Neutrophil (primary cell): ENCODE data around the gene ADD1.
A peak's percentile ranks its signal among the peaks of the same experiment; 100 is the strongest.

Experiments
- H3K27ac ChIP-seq: fragments of 200-600 bp; sonication (generic); 2 replicates; pipeline ENCODE4 v1.5.1; 2016; ENCODE audit warnings: mild to moderate bottlenecking, moderate library complexity
- H3K27me3 ChIP-seq: fragments of 200-600 bp; sonication (generic); 2 replicates; pipeline ENCODE4 v1.6.0; 2016; ENCODE audit warnings: mild to moderate bottlenecking
- H3K36me3 ChIP-seq: fragments of 200-600 bp; sonication (generic); 2 replicates; pipeline ENCODE4 v1.5.1; 2017
- H3K4me1 ChIP-seq, 2 experiments: fragments of 200-600 bp in 1 of 2; sonication (generic) in 1 of 2; 1 replicate in 1 of 2; 2 replicates in 1 of 2; pipeline versions ENCODE4 v1.5.1 to v1.6.1; 2013 to 2016; ENCODE audit warnings: low read depth in 1 of 2, low read length in 1 of 2, mild to moderate bottlenecking in 1 of 2, moderate library complexity in 1 of 2; ENCODE audit not compliant: control insufficient read depth in 1 of 2, insufficient read depth in 1 of 2
- H3K4me3 ChIP-seq, 2 experiments: fragments of 200-600 bp in 1 of 2; sonication (generic) in 1 of 2; 1 replicate in 1 of 2; 2 replicates in 1 of 2; pipeline ENCODE4 v1.5.1; 2013 to 2016; ENCODE audit warnings: low read depth in 1 of 2, low read length in 1 of 2, mild to moderate bottlenecking in 1 of 2, moderate library complexity in 1 of 2
- H3K9me3 ChIP-seq: fragments of 200-600 bp; sonication (generic); 2 replicates; pipeline ENCODE4 v1.5.1; 2016
- TF ChIP-seq, protein P1 (sequence below): fragments of 200-600 bp; sonication (generic); IDR thresholded peaks from 2 replicates; pipeline ENCODE4 v1.5.1; 2016; ENCODE audit warnings: antibody characterized with exemption

Gene ADD1

DNA sequence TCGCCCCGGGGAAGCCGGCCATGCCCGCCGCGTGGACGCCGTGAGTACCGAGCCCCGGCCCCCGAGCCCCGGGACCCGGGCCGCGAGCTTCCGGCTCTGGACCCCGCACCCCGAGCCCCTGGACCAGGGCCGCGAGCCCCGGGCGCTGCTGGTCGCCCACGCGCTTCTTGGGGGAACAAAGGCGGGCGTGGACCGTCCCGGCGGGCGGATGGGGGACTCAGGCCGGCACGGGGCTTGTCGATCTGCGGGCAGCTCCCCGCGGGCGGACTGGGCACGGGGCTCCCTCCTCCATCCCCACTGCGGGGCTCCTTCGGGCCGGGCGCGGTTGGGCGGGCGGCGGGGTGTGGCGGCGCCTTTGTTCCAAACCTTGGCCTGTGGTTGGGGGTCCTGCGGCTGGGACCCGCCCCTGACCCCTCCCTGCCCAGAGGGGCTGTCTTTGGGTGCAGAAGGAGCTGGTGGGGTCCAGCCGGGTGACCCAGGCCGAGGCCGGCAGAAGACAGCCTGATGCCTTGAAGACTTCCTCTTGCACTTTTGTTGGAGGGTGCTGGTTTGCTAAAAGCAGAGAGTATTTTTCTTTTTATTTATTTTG, 25.2 kb upstream of the ADD1 start:
- Histone ChIP-seq H3K36me3 (peaks cover 72% of the 10 kb centered on the region), H3K27ac (peak overlapping the region; percentile 60), H3K4me1 (peaks cover 50 to 63% of the 10 kb centered on the region in 2 experiments), H3K27me3 (no peaks in the 10 kb centered on the region), H3K4me3 (peak overlapping the region; percentile 35 to 57), H3K9me3 (no peaks in the 10 kb centered on the region)
- TF ChIP-seq, protein P1, sequence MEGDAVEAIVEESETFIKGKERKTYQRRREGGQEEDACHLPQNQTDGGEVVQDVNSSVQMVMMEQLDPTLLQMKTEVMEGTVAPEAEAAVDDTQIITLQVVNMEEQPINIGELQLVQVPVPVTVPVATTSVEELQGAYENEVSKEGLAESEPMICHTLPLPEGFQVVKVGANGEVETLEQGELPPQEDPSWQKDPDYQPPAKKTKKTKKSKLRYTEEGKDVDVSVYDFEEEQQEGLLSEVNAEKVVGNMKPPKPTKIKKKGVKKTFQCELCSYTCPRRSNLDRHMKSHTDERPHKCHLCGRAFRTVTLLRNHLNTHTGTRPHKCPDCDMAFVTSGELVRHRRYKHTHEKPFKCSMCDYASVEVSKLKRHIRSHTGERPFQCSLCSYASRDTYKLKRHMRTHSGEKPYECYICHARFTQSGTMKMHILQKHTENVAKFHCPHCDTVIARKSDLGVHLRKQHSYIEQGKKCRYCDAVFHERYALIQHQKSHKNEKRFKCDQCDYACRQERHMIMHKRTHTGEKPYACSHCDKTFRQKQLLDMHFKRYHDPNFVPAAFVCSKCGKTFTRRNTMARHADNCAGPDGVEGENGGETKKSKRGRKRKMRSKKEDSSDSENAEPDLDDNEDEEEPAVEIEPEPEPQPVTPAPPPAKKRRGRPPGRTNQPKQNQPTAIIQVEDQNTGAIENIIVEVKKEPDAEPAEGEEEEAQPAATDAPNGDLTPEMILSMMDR, result no peak

DNA sequence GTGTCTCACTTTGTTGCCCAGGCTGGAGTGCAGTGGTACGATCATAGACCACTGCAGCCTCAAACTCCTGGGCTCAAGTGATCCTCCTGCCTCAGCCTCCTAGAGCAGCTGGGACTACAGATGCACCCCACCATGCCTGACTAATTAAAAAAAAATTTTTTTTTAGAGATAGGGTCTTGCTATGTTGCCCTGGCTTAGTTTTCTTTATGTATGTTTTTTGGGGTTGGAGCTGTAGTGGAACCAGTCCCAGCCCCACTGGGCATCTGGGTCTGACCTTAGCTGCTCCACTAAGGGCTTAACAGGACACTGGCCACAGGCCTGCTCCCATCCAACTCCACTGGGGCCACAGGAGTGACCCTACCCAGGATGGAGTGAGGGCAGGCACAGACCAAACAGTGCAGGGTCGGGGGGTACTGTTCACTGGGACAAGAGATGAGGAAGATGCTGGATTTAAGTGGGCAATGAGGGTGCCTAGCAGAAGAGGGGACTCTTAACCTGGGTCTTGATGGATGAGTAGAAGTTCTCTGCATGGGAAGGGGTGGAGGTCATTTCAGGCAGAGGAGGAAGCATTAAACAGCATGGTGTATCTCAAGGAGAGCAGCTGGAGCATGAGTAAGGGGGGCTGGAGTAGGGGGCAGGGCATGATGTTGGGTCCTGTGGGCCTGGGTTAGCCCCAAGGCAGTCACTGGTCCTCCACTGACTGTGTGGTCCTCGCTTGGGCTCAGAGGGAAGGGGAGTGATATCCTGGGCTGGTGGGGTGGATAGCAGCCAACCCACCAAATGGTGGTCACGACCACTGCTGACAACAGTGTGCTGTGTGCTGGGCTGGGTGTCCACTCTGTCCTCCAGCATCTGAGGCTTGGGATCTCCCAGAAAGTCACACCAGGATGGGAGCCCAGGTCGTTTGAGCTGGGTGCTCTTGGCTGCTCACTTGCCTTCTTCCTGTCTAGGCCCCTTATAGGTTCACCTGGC, 24.1 kb upstream of the ADD1 start:
- peak overlapping the region; percentile 48 for H3K27ac ChIP-seq
- TF ChIP-seq, protein P1, result no peak
- no peaks in the 10 kb centered on the region for H3K9me3 ChIP-seq
- peaks cover 72% of the 10 kb centered on the region for H3K36me3 ChIP-seq
- no peaks in the 10 kb centered on the region for H3K27me3 ChIP-seq
- H3K4me3 ChIP-seq, result no peak overlapping the region
- H3K4me1 ChIP-seq, result peaks cover 40 to 52% of the 10 kb centered on the region in 2 experiments

DNA sequence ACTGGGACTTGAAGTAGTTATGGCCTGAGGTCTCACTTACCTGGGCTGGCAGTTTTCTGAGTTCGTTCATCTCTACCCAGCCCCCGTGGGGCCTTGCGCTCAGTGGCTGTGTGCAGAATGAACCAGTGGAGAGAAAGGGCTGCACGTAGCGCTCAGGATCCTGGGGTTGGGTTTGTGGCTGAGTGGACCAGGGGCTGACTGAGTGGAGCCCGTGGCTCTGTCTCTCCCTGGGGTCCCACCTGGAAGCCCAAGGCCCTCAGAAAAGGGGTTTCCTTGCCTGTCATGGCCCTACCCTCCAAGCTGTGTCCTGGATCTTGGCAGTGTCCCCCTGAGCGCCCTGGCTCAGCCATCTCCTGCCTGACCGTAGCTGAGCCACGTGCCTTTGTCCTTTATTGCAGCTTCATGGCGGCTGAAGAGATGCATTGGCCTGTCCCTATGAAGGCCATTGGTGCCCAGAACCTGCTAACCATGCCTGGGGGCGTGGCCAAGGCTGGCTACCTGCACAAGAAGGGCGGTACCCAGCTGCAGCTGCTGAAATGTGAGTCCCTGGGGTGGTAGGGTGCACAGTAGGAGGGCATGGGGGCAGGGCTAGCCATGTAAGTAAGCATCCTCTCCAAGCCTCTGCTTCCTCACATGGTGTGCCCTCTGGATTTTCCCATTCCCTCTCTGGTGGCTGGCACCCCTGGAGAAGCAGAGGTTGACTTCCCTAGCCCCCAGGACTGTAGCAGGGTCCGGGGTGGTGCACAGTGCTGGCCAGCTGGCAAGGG, 23.2 kb upstream of the ADD1 start:
- no peak overlapping the region for H3K4me3 ChIP-seq
- H3K9me3 ChIP-seq, result no peaks in the 10 kb centered on the region
- H3K27me3 ChIP-seq, result no peaks in the 10 kb centered on the region
- H3K27ac ChIP-seq, result peak overlapping the region; percentile 48
- H3K36me3 ChIP-seq, result peaks cover 72% of the 10 kb centered on the region
- TF ChIP-seq, protein P1, result no peak
- H3K4me1 ChIP-seq, result peaks cover 33 to 44% of the 10 kb centered on the region in 2 experiments

DNA sequence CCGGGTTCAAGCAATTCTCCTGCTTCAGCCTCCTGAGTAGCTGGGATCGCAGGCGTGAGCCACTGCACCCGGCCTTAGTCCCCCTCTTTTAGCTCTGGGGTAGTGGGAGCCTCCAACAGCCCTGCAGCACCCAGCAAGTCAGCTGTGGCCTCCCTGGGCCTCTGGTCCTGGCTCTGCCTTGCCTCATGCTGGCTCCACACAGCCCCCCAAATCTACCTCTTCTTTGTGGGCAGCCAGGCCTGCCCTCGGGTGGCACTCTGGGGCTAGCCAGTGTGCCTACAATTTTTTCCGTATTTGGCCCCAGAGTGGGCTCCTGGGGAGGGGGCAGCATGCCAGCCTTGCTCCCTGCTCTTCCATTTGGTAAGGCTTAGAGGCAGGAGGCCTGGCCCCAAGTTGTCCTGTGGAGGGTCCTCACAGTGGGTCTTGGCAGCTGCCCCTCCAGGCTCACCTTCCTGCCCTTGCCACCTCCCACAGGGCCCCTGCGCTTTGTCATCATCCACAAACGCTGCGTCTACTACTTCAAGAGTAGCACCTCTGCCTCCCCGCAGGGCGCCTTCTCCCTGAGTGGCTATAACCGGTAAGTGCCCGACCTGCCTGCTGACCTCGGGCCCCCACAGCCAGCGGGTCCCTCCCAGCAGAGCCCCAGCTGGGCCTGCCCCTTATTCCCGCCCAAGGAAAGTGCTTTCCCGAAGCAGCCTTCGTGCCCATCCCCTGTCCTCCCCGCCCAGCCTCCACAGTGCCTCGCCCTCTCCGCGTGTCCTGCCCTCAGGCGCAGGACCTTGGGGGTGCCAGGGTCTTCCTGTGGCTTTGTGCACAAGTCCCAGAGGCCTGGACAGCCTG, 21.0 kb upstream of the ADD1 start:
- Histone ChIP-seq H3K27ac (no peak overlapping the region), H3K9me3 (no peaks in the 10 kb centered on the region), H3K4me3 (no peak overlapping the region), H3K36me3 (peaks cover 92% of the 10 kb centered on the region), H3K27me3 (no peaks in the 10 kb centered on the region), H3K4me1 (peaks cover 10 to 21% of the 10 kb centered on the region in 2 experiments)
- TF ChIP-seq, protein P1, result no peak

DNA sequence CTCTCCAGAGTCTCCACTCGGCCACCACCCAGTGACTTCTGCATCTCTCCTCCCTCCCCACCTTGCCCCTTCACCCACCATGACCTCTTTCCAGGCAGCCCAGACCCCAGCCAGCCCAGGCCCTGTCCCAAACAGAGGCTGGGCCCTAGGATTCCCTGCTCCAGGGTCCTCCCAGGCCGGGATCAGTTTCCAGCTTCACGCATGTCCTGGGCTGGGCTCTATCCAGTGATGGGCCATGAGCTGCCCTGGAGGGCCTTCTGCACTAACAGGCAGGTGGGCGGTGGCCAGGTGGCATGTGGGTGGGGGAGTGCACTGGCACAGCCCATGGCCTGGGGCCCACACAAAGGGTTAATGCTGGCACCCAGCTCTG, 20.4 kb upstream of the ADD1 start:
- TF ChIP-seq, protein P1, result no peak
- Histone ChIP-seq H3K9me3 (no peaks in the 10 kb centered on the region), H3K4me3 (no peak overlapping the region), H3K4me1 (peaks cover 8 to 17% of the 10 kb centered on the region in 2 experiments), H3K36me3 (peaks cover 98% of the 10 kb centered on the region), H3K27ac (no peak overlapping the region), H3K27me3 (no peaks in the 10 kb centered on the region)
